ENCODE results near the gene CDH22.

The CDH22 gene

DNA sequence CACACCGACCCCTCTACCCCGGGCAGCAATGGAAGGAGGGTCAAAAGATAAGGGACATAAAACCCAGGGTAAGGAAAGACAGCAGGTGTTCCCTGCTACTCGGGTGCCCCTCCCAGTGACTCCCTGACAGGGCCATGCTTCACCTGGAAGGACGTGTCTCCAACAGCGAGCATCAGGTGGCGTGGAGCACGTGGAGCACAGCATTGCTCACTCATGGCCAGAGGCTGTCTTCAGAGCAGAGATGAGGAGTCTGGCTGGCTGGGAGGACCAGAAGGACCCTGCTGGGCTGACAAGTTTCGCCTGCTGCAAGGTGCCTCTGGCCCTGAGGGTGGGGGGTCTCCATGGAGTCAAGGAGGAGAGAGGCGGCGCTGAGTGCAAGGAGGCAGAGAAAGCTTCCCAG, 15.3 kb upstream of the CDH22 start:
- no peak for DNase-seq (ENCODE audit: low spot score)

DNA sequence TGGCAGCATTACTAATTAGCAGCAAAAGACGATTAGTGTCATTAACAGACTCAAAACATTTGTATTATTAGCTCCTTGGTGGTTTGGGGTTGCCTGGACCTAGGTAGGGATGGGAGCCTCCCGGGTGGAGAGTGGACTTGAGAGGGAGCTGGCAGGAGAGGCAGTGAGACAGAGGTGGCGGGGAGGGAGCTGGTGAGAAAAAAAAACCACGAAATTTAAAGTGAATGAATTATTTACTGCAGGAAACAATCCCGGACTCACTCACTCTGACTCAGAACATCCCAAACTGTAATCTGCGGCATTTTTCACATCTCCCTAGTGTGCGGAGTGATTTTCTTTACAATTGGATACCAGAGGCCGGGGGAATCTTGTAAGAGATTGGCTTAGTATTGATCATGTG, 14.3 kb upstream of the CDH22 start:
- no peak for DNase-seq (ENCODE audit: low spot score)

DNA sequence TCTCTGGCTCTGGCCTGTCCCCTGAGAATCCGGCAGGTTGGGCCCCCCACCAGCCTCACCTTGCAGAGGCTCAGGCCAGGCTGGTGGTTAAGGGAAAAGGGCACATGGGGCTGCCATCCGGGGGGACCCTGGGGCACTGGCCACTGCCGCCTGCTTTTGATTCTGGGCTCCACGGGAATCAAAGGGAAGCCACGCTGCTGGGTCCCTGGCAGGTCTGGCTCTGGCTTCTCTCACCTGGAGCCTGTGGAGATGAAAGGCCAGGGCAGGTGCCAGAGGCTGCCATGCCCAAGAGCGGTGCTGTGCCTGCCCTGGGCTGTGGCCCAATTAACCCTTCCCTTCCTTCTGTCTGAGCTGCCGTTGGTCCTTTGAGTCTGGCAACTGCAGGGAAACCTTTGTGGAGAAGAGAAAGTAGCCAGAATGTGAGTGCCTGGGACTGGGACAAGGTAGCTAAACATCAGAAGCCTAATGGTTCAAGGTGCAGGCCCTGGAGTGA, 9.4 kb upstream of the CDH22 start:
- no peak for DNase-seq (ENCODE audit: low spot score)

DNA sequence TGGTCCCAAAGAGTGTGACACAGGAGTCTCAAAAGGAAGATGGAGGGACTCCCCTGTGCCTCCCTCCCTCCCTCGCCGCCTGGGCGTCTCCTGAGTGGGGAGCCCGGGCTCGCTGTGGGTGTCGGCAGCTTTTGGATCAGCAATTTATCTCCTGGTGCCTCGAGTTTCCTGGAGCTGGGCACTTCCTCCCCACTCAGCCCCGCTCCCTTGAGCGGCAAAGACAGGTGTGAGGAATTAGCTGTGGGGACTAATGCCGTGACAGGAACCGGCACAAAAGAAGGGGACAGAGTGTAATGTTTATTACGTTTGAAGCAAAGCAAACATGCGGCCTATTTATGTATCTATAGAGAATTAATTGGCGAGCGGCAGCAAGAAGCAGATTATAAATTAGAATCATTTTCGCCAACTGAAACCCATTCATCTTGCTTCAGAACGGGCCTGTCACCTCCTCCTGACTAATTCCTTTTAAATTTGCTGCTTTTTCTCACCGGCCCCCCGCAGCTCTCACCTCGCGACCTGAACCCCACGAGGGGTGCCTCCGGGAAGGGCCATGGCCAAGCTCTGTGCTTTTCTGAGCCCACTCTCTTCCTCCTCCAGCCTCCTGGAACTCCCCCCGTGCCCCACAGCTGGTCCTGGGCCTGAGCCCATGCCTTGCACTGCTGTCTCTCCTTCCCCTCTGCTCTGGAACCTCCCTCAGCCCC, 8.8 kb upstream of the CDH22 start:
- DNase-seq (ENCODE audit: low spot score): no peak

DNA sequence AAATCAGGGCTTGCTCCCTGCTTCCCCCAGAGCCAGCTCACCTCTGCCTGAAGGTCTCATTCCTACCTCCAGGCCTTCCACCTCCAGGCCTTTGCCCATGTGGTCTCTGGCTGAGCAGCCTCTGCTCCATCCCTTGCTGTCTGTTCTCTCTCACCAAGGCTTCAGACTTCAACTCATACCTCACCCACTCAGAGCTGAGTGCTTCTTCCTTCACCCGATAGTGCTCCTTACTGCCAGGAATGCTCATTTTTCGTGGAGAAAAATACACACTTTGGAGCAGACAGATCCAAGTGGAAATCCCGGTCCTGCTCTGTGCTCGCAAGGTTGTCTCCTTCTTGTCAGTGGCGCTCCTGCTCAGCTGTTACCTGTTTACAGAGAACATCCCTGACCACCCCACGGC, 7.0 kb upstream of the CDH22 start:
- no peak for DNase-seq (ENCODE audit: low spot score)

DNA sequence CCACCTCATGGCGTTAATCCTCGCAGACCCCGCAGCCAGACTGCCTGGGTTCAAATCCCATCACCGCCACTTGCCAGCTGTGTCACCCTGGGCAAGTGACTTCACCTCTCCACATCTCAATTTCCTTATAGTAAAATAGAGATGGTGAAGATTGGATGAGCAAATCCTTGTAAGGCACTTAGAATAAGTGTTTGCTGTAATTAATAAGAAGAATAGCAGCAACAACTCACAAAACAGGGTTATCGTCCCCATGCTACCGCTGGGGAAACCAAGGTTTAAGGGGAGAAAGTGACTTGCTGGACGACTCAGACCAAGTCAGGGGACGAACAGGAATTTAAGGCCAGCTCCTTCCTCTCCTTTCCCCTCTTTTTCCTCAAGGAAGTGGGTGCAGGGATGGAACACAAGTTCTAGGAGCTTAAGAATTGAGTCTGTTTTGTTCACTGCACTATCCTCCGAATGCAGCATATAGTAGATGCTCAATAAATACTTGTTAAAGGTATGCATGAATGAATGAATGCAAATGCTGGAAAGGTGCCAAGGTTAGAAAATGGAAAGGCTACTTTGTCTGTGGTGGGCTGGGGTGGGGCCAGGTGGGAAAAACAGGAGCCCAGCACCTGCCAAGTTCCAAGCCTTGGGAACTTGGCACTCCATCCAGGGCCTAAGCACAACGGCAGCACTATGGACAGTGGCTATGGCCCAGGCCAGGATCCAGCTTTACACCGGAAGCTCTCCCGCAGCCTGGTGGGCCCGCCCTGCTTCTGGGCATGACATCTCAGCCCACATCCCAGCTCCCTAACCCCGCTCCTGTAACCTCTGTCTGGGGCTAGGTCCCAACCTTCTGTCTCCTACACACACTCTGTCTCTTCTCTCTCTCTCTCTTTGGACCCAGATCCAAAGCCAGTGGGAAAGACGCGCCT, 4.9 kb upstream of the CDH22 start:
- no peak for DNase-seq (ENCODE audit: low spot score)

DNA sequence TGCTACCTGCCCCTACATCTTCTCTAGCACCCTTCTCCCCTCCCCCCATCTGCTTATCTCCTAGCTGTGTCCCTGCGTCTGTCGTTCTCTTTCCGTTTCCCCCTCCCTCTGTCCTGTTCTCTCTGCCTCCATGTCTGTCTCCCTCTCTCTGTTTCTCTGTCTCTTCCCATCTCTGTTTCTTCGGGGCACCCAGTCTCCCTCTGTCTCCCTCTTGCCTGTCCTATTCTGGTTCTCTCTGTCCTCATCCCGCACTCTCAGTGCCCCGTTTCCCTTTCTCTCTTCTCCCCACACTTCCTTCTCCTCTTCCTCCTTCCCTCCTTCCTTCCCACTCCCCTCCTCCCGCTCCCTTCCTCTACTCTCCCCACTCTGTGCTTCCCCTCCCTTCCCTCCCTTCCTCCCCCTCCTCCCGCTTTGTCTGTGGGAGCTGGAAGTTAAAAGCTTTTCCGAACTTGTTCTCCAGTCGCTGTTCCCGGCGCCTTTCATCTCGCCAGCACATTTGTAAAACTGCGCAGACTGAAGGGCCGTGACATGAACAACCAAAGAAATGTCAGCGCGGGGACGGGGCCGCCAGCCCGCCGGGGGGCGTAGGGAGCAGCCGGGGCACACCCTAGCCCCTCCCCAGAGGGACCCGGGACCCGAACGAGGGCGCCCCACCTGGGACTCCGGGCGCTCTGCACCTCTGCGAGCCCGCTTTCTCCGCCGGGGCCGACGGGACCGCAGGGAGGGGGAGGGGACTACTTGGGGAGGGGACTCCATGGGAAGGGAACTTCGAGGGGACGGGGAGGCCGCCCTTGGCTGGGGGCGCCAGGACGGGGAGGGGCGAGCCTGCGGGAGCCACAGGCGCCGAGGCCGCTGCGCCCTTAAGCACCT, 4.0 kb upstream of the CDH22 start:
- no peak for DNase-seq (ENCODE audit: low spot score)

DNA sequence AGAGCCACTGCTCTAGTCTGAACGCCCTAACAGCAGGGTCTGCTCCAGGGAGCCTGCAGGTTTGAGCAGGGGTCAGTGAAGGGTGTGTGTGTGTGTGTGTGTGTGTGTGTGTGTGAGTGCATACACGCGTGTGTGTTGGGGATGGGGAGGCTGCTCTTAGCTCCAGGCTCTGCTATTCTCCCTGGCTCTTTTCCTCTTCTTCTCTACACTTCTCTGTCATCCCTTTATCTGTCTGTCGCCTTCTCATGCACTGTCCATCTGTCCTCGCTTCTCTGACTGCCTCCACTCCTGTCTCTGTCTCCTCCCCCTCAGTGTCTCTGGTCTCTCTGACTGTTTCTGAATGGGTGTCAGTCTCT, 3.4 kb upstream of the CDH22 start:
- no peak for DNase-seq (ENCODE audit: low spot score)

DNA sequence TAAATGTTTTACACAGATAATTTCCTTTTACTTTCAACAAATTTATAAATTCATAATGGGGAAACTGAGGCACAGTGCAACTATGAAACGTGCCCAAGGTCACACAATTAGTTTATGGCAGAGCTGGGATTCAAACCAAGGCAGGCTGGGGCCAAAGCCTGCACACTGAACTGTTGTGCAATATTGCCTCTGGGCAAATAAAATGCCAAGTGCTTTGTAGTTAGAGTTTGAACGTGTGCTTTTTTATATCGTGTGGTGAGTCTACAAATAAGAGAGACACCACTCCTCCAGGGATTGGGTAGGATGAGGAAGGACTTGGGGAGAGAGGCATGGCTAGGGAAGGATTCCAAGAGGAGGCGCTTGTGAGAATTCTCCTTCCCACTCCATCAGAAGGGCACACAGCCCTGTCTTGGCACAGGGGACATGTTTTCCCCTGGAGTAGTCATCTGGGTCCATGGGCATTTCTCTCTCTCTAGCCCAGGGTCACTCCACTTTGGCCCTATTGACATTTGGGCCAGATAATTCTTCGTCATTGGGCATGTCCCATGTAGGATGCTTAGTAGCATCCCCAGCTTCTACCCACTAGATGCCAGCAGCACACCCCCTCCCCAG, 2.8 kb upstream of the CDH22 start:
- DNase-seq (ENCODE audit: low spot score): no peak

DNA sequence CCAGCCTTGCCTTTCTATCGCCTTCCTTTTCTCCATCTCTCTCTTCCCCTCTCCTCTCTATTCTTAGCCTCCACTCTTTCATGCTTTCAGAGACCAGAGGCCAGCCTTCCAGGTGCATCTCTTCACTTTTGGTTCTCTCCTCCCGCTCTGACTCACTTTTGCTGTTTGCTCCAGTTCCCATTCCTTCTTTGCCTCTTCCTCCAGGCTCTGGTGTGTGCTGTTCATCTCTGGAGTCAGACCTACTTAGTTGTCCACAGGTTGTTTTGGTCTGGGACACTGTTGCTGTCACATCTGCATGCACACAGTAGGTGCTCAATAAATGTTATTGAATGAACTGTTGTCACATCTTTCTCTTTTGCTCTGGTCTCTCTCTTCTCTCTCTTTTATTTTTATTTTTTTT, 1.6 kb upstream of the CDH22 start:
- no peak for DNase-seq (ENCODE audit: low spot score)

DNA sequence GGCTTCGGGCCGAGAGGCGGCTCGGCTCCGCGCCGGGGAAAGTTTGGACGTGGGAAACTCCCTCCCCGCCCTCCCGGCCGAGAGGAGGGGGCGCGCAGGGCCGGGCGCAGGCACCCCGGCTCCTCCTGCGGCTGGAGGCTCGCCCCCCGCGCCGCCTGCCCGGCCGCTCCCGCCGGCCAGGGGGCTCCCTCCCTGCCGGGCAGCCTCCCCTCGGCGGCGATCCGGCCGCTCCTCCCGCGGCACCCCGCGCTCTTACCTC, 370 bp downstream of the CDH22 start:
- DNase-seq (ENCODE audit: low spot score): no peak

DNA sequence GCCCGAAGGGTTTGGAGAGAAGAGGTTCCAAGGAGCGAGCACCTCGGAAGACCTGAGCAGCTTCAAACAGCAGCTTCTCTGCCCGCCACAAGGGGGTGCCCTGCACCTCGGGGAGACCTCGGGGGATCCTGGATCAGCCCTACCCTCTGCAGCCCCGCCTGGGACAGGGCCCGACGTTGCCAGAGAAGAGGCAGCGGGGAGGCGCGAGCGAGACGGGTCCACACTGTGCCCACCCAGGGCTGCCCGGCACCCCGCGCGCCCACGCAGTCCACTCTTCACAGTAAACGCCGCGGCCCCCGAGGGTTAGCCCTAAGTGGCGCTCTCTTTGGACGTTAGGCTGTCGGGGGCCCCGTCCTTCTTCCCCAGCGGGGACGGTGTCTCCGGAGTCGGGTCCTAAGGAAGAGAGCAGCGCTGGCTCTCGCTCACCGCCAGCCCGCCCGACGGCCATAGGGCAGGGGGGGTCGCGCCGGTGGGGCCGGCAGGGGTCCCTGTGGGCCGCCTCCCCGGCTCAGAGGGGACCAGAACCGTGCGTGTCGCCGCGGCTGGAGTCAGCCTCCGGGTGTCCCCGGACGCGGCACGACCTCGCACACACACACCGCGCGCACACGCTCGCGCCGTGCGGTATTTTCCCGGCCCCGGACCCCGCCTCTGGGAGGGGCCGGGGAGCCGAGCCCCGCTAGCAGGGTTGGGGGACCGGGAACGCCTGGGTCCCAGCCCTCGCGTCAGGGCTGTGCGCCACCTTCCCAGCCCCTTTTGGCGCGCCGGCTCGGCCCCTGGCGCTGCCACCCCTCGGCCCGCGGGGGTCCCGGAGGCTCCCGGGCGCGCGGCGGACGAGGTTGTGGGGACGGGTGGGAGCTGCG, 929 bp downstream of the CDH22 start:
- peak; percentile 7 for DNase-seq (ENCODE audit: low spot score)

DNA sequence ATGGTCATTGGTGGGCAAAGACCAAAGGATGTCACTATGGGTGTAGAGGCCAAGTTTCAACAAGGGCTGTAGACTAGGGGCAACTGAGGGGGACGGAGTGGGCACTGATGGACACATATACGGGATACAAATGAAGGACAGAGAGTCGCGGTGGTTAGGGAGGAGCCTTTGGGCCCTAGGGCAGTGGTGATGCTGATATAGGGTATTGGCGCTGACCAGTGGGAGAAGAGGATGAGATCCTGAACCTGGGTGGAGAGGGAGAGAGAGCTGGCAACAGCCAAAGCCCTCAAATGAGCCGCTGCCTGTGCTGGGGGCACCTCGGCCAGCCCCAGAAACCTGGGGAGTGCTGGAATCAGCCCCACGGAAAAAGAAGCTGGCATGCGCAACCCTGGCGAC, 1.6 kb downstream of the CDH22 start:
- no peak for DNase-seq (ENCODE audit: low spot score)

DNA sequence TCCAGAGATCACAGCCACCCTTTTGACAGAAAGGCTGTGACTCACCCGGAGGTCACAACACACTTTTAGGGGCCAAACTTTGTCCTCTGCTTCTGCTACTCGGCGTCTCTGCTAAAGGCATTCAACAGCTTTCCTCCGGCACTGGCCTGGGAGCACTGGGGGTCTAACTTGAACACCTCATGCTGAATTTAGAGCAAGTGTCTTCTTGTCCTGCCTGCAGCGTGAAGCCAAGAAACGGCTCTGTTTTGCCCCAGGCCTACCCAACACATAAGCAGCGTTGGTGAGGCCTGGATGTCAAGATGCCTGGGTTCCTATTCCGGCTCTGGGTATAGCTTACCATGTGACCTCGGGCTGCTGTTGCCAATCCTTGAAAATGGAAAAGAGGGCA, 2.3 kb downstream of the CDH22 start:
- no peak for DNase-seq (ENCODE audit: low spot score)

DNA sequence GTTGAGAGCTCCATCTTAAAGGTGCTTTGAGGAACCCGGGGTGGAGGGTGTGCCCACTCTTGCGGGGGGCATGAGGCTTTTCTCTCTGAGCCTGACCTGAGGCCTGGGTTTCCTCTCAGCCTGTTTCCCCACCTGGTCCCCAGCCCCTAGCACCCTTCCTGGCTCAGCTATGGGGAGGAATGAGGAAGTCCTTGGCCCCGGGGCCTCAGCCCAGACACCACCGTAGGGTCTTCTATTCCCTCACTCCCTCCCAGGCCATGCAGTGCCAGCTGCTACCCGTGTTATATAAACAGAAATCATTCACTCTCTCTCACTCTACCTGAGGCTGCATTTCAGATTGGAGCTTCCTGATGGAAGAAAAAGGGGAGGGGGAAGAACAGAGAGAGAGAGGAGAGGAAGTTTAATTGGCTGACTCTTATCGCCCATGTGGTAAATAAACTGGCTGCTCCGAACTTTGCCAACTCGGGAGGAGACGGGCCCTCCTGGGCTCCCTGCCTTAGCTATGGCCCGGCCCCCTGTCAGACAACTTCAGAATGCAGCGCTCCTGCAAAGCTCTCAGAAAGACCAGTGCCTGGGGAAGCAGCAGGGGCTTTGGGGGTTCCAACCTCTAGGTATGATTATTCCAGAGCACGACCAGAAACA, 2.8 kb downstream of the CDH22 start:
- DNase-seq (ENCODE audit: low spot score): no peak

DNA sequence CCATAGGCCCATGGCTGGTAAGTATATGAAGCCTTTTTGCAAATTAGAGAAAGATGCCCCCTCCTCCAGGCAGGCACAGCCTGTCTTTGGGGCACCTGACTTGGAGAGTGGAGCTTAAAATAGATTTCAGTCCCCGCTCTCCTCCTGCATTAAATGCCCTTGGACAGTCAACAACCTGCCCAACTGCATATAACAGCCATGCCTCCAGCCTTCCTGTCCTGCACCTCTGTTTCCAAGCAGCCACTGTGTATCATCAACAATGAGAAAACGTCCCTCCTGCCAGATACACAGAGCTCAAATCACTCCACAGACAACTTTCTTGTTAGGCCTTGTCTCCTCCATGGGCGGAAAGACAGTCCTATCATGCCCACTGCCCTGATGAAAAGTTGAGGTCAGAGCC, 3.4 kb downstream of the CDH22 start:
- no peak for DNase-seq (ENCODE audit: low spot score)

DNA sequence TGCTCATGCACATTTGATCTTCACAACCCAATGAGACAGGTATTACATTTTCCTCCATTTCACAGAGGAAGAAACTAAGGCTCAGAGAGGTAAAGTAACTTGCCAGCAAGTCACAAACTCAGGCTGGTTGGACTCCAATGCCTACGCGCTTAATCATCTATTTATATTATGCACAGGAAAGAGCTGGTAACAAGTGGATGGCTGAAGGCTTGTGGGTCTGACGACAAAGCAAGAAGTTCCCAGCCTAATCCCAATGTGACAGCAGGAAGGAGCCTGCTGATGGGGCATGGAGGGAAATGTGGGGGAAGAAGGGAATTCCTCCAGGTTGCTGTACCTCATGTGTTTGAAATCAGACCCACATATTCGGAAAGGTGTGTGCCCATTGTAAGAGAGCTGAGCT, 3.9 kb downstream of the CDH22 start:
- DNase-seq (ENCODE audit: low spot score): no peak

DNA sequence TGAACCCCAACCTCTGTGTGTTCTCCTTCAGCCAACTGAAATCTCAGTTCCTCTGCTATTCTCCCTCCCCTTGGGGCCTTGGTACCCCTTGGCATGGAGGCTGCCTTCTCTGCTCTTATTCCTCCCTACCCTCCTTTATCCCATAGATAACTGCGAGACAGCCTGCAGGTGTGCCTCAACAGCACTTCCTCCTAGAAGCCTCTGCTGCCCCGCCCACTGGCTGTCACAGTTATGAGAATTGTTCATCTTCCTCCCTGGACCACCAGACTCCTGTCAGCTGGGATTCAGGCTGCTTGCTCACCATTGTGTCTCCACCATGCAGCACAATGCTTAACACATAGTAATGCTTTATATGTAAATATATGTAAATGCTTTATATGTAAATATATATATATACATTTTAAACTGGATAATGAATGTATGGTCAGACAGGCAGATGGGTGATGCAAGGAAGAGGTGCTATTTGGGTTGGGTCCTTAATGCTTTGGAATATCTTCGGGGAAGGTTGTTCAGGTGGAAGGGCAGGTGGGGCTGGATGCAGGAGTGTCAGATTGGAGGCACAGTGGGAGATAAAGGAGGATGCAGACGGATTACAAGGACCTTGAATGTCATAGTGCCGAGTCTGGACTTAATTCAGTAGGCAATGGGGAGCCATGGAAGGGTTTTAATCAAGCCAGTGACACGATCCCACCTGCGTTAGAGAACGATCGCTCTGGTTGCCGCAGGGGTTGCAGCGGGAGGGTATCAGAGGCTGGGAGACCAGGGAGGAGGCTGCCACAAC, 4.9 kb downstream of the CDH22 start:
- DNase-seq (ENCODE audit: low spot score): no peak

DNA sequence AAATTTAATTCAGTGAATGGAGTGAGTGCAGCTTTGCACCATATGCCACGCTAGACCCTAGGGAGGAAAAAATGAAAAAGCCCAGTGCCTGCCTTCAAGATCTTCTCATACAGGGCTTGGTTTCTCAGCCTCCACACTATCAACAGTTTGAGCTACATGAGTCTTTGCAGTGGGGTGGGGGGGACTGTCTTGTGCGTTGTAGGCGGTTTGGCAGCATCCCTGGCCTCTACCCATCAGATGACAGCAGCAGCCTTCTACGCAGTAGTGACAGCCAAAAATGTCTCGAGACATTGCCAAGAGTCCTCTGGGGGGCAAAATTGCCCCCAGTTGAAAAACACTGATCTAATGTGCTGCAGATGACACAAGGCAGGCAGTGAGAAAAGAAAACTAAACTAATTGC, 6.2 kb downstream of the CDH22 start:
- no peak for DNase-seq (ENCODE audit: low spot score)

DNA sequence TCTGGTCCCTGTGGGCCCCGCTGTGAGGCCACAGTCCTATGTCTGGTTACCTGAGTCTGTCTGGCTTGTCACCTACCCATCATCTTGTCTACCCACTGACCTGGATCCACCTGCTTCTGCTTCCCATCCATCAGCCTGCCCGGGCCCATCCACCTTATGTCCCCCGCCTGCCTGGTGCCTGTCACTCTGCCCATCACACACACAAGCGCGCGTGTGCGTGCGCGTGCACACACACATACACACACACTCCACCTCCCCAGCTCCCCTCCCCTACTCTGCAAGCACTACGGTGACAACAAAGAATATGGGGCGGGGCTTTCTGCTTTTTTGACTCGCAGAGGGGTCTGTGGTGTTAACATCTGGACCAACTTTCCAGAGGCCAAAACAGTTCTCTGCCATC, 8.0 kb downstream of the CDH22 start:
- no peak for DNase-seq (ENCODE audit: low spot score)

Measured in LoVo (cell line).